KMS-11 (cell line): ENCODE measurements around the gene ENTR1.
"Not testable (repeated sequence)": the region's sequence is repeated elsewhere in the genome, so short reads cannot be mapped to it uniquely, and the experiment has no call there.

Experiments
- H2AFZ ChIP-seq: fragments of 200-600 bp; sonication (generic); 2 replicates; pipeline ENCODE4 v1.6.1; 2016; ENCODE audit warnings: antibody characterized with exemption, mixed run types, low read depth
- H3K27ac ChIP-seq: fragments of 200-600 bp; sonication (generic); 2 replicates; pipeline ENCODE4 v1.6.1; 2016; ENCODE audit warnings: mild to moderate bottlenecking, mixed run types
- H3K27me3 ChIP-seq: fragments of 200-600 bp; sonication (generic); 2 replicates; pipeline ENCODE4 v1.6.1; 2017; ENCODE audit warnings: mild to moderate bottlenecking, low read depth, mixed run types, moderate library complexity; ENCODE audit not compliant: insufficient read depth
- H3K36me3 ChIP-seq: fragments of 200-600 bp; sonication (generic); 2 replicates; pipeline ENCODE4 v1.6.1; 2017; ENCODE audit warnings: mild to moderate bottlenecking, mixed run types; ENCODE audit not compliant: insufficient read depth
- H3K4me1 ChIP-seq: fragments of 200-600 bp; sonication (generic); 2 replicates; pipeline ENCODE4 v1.6.1; 2016; ENCODE audit warnings: mild to moderate bottlenecking, low read depth, mixed run types; ENCODE audit not compliant: poor library complexity, severe bottlenecking
- H3K4me2 ChIP-seq: fragments of 200-600 bp; sonication (generic); 2 replicates; pipeline ENCODE4 v1.7.0; 2016; ENCODE audit warnings: mild to moderate bottlenecking, mixed run types
- H3K4me3 ChIP-seq: fragments of 200-600 bp; sonication (generic); IDR thresholded peaks from 2 replicates; pipeline ENCODE4 v1.6.1; 2017; ENCODE audit warnings: low read depth, low read length, mixed read lengths; ENCODE audit not compliant: insufficient read depth
- H3K79me2 ChIP-seq: fragments of 200-600 bp; sonication (generic); 2 replicates; pipeline ENCODE4 v1.6.1; 2016; ENCODE audit warnings: low read depth, mixed run types; ENCODE audit not compliant: insufficient read depth
- H3K9ac ChIP-seq: fragments of 200-600 bp; sonication (generic); 2 replicates; pipeline ENCODE4 v1.6.1; 2016; ENCODE audit warnings: mild to moderate bottlenecking, mixed run types
- H4K20me1 ChIP-seq: fragments of 200-600 bp; sonication (generic); 2 replicates; pipeline ENCODE4 v1.6.1; 2016; ENCODE audit warnings: mild to moderate bottlenecking, mixed run types; ENCODE audit not compliant: insufficient read depth
- CTCF ChIP-seq: fragments of 200-600 bp; sonication (generic); conservative IDR thresholded peaks from 2 replicates; pipeline ENCODE4 v1.6.1; 2017; ENCODE audit warnings: low read depth, mild to moderate bottlenecking, antibody characterized with exemption, low read length, moderate library complexity, mixed read lengths

The ENTR1 gene

GRCh38 chr9:136412962-136413361, 2.5 kb upstream of the ENTR1 start:
- peaks cover 23% of the 10 kb centered on the region for H3K4me1 ChIP-seq
- H2AFZ ChIP-seq = no peak overlapping the region
- H3K36me3 ChIP-seq = no peaks in the 10 kb centered on the region; the same call in 1 of the 2 replicates
- no peak overlapping the region for H3K9ac ChIP-seq
- no peaks in the 10 kb centered on the region for H3K27me3 ChIP-seq
- no peak overlapping the region for H3K27ac ChIP-seq
- TF ChIP-seq CTCF = no peak
- H3K79me2 ChIP-seq = peaks cover 45% of the 10 kb centered on the region
- H4K20me1 ChIP-seq = peaks cover 4% of the 10 kb centered on the region; the same call in 1 of the 2 replicates
- no peak overlapping the region for H3K4me2 ChIP-seq
- no peak overlapping the region for H3K4me3 ChIP-seq

GRCh38 chr9:136411378-136411777, 964 bp upstream of the ENTR1 start:
- Histone ChIP-seq H3K27me3 (no peaks in the 10 kb centered on the region), H3K4me1 (peaks cover 33% of the 10 kb centered on the region), H3K27ac (peak overlapping the region; percentile 67; the same call in 1 of the 2 replicates), H2AFZ (no peak overlapping the region), H4K20me1 (peaks cover 4% of the 10 kb centered on the region; the same call in 1 of the 2 replicates), H3K4me3 (no peak overlapping the region), H3K36me3 (no peaks in the 10 kb centered on the region; the same call in 1 of the 2 replicates), H3K79me2 (peaks cover 52% of the 10 kb centered on the region), H3K9ac (peak overlapping the region; percentile 93), H3K4me2 (peak overlapping the region; percentile 98)
- TF ChIP-seq CTCF = no peak

GRCh38 chr9:136409557-136410455, 608 bp downstream of the ENTR1 start:
- no peaks in the 10 kb centered on the region for H3K36me3 ChIP-seq
- H3K4me1 ChIP-seq = peaks cover 49% of the 10 kb centered on the region

GRCh38 chr9:136407911-136408310, 2.5 kb downstream of the ENTR1 start:
- Histone ChIP-seq H3K9ac (no peak overlapping the region), H3K27me3 (no peaks in the 10 kb centered on the region), H3K4me2 (no peak overlapping the region), H2AFZ (no peak overlapping the region), H3K4me3 (no peak overlapping the region), H3K4me1 (peaks cover 67% of the 10 kb centered on the region), H3K79me2 (peaks cover 49% of the 10 kb centered on the region), H4K20me1 (peaks cover 4% of the 10 kb centered on the region; the same call in 1 of the 2 replicates), H3K27ac (no peak overlapping the region), H3K36me3 (no peaks in the 10 kb centered on the region)
- TF ChIP-seq CTCF = no peak

More at GRCh38 chr9:136409557-136410455, 608 bp downstream of the ENTR1 start:
- Histone ChIP-seq H3K27me3 (no peaks in the 10 kb centered on the region), H2AFZ (peak overlapping the region; percentile 32; the same call in 1 of the 2 replicates), H3K4me2 (peak overlapping the region; percentile 91), H3K27ac (peak overlapping the region; percentile 74), H4K20me1 (peaks cover 4% of the 10 kb centered on the region; the same call in 1 of the 2 replicates), H3K4me3 (no peak overlapping the region), H3K79me2 (peaks cover 52% of the 10 kb centered on the region), H3K9ac (peak overlapping the region; percentile 93)
- TF ChIP-seq CTCF = no peak

GRCh38 chr9:136407061-136407460, 3.4 kb downstream of the ENTR1 start:
- not testable (repeated sequence) for H2AFZ ChIP-seq, H3K9ac ChIP-seq, H4K20me1 ChIP-seq, H3K36me3 ChIP-seq, H3K27me3 ChIP-seq, H3K4me3 ChIP-seq
- H3K4me2 ChIP-seq = peak overlapping the region; percentile 52; the same call in 1 of the 2 replicates
- H3K27ac ChIP-seq = peak overlapping the region; percentile 49; the same call in 1 of the 2 replicates
- H3K79me2 ChIP-seq = peaks cover 41% of the 10 kb centered on the region
- peaks cover 67% of the 10 kb centered on the region for H3K4me1 ChIP-seq

- H3K4me2 ChIP-seq = peak overlapping the region; percentile 55
- not testable (repeated sequence) for H3K36me3 ChIP-seq, H4K20me1 ChIP-seq, H2AFZ ChIP-seq, H3K4me3 ChIP-seq, H3K9ac ChIP-seq, H3K27me3 ChIP-seq
- peaks cover 61% of the 10 kb centered on the region for H3K4me1 ChIP-seq
- peaks cover 29% of the 10 kb centered on the region for H3K79me2 ChIP-seq
- H3K27ac ChIP-seq = peak overlapping the region; percentile 49
Observed at GRCh38 chr9:136405904-136406303, 4.5 kb downstream of the ENTR1 start.
